Activated T-helper 1 cell treated with anti-CD3 and anti-CD28 coated beads, Interleukin-12 subunit alpha, Interleukin-12 subunit beta, Interleukin-2, Interleukin-4 antibody, amounts not matched to agents 30 ng/mL and 10 ng/mL and 1 ng/mL, durations not matched to agents 14 hours and 24 hours and 36 hours (primary cell): ENCODE measurements around the gene ASB6. TPM values are rescaled to one million over a fixed set of nuclear protein-coding genes. Genes with fewer than 3 reads are reported as not detected.
"Not testable (repeated sequence)": the region's sequence is repeated elsewhere in the genome, so short reads cannot be mapped to it uniquely, and the experiment has no call there.

Source experiments
- DNase-seq: peaks from one replicate; pipeline ENCODE4 v3.0.0; 2021; ENCODE audit warnings: low spot score
- H3K27ac Mint-ChIP-seq: one replicate; pipeline ENCODE4 v1.8.0; 2021; ENCODE audit warnings: mild to moderate bottlenecking, mixed read lengths
- H3K27me3 Mint-ChIP-seq: one replicate; pipeline ENCODE4 v1.8.0; 2022; ENCODE audit warnings: mild to moderate bottlenecking, moderate library complexity, mixed read lengths; ENCODE audit not compliant: insufficient read depth
- H3K36me3 Mint-ChIP-seq: one replicate; pipeline ENCODE4 v1.8.0; 2021; ENCODE audit warnings: low read depth, mixed read lengths
- H3K4me1 Mint-ChIP-seq: one replicate; pipeline ENCODE4 v1.8.0; 2021; ENCODE audit warnings: low read depth, mixed read lengths
- H3K4me3 Mint-ChIP-seq: one replicate; pipeline ENCODE4 v1.8.0; 2021; ENCODE audit warnings: mild to moderate bottlenecking, moderate library complexity, mixed read lengths
- H3K9me3 Mint-ChIP-seq: one replicate; pipeline ENCODE4 v1.8.0; 2021; ENCODE audit warnings: mixed read lengths
- intact Hi-C: fragments of 100-400 bp; cut with micrococcal nuclease; formaldehyde crosslinking; loops from one replicate; pipeline ENCODE4 v1.15.1; 2024
- total RNA-seq: library from RNA; stranded (reverse); gene quantifications from 2 replicates; pipeline ENCODE4 v1.2.3, GENCODE V29; 2022

ASB6 gene
- total RNA-seq, 1 donor from 2014 or later, result 24.0 TPM

DNA sequence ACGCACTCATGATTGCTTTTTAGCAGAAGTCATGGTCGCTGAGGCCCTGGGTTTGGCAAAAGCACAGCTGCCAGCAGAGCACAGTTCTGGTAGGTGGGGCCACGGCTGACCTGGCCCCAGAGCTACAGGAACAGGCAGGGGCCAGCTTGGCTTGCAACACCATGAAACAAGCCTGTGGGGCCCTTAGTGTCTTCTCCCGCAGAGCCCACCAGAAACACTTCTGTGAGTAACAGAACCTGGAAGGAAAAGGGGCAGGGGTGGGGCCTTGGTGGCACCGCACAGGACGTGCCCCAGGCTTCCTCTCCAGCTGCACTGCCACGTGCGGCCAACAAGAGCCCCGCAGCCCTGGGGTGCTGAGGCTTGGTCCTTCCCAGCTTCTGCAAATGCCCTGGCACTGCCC, 4.8 kb downstream of the ASB6 start:
- Mint-ChIP-seq H3K27ac (no peak overlapping the region), H3K4me3 (no peak overlapping the region), H3K36me3 (peaks cover 17% of the 10 kb centered on the region), H3K9me3 (no peaks in the 10 kb centered on the region), H3K4me1 (peaks cover 10% of the 10 kb centered on the region), H3K27me3 (no peaks in the 10 kb centered on the region)
- intact Hi-C loops, result no loop called here
- no peak for DNase-seq

DNA sequence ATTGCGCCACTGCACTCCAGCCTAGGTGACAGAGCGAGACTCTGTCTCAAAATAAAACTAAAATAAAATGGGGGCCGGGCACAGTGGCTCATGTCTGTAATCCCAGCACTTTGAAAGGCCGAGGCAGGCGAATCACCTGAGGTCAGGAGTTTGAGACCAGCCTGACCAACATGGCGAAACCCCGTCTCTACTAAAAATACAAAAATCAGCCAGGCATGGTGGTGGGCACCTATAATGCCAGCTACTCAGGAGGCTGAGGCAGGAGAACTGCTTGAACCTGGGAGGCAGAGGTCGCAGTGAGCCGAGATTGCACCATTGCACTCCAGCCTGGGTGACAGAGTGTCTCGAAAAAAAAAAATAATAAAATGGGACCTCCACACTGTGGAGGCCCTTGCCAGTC, 5.6 kb downstream of the ASB6 start:
- intact Hi-C loops, H3K27me3 Mint-ChIP-seq, DNase-seq, H3K4me3 Mint-ChIP-seq, H3K27ac Mint-ChIP-seq, H3K4me1 Mint-ChIP-seq, H3K9me3 Mint-ChIP-seq: not testable (repeated sequence)
- H3K36me3 Mint-ChIP-seq, result peaks cover 17% of the 10 kb centered on the region

DNA sequence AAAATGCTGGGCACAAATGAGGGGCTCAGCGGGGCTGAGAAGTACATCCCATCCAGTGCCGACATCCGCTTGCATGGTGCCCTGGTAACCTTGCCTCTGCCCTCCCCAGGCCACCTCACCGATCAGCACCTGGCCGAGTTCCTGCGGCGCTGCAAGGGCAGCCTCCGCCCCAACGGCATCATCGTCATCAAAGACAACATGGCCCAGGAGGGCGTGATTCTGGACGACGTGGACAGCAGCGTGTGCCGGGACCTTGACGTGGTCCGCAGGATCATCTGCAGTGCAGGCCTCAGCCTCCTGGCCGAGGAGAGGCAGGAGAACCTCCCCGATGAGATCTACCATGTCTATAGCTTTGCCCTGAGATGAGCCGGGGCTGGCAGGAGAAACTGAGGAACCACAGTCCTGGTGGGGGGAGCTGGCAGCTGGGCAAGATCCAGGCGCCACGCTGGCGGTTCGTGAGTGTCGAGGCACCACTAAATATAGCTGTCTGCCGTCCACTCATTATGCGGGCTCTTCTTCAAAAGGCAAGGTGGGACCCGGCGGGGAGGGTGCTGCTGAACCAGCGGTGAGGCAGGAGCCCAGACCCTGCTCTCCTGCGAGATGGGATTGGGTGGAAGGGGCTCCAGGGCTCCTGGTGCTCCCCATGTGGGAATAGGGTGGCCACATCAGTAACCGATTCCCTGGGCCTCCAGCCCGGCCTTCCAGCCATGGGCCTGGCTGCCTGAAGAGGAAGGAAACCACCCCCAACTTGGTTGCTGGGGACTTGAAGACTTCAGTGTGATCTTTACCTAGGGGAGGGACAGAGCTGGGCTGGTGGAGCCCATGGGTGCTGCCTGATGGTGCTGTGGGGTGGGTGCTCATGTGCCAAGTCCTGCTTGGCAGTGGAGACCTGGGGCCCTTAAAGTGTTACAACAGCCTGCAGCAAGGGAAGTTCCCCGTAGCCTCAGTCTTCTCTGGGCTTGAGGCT, 6.6 kb downstream of the ASB6 start:
- H3K27ac Mint-ChIP-seq, result no peak overlapping the region
- H3K27me3 Mint-ChIP-seq, result no peaks in the 10 kb centered on the region
- DNase-seq, result no peak
- H3K36me3 Mint-ChIP-seq, result peaks cover 18% of the 10 kb centered on the region
- H3K9me3 Mint-ChIP-seq, result no peaks in the 10 kb centered on the region
- H3K4me3 Mint-ChIP-seq, result no peak overlapping the region
- H3K4me1 Mint-ChIP-seq, result no peaks in the 10 kb centered on the region
- intact Hi-C loops, result no loop called here

DNA sequence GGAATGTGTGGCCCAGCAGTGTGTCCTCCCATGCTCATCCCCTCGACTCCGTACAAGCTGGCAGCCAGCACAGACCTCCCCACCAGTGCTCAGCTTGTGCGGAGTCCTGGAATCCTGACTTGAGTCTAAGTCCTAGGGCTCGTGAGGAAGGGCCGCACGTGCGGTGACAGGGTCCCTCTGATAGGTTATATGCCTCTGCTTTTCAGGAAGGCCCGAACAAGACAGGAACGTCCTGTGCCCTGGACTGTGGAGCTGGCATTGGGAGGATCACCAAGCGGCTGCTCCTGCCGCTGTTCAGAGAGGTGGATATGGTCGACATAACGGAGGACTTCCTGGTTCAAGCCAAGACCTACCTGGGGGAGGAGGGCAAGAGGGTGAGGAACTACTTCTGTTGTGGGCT, 8.1 kb downstream of the ASB6 start:
- no peaks in the 10 kb centered on the region for H3K9me3 Mint-ChIP-seq
- H3K27ac Mint-ChIP-seq, result no peak overlapping the region
- peaks cover 21% of the 10 kb centered on the region for H3K36me3 Mint-ChIP-seq
- no peaks in the 10 kb centered on the region for H3K27me3 Mint-ChIP-seq
- DNase-seq, result no peak
- intact Hi-C loops, result no loop called here
- no peak overlapping the region for H3K4me3 Mint-ChIP-seq
- peaks cover 4% of the 10 kb centered on the region for H3K4me1 Mint-ChIP-seq

DNA sequence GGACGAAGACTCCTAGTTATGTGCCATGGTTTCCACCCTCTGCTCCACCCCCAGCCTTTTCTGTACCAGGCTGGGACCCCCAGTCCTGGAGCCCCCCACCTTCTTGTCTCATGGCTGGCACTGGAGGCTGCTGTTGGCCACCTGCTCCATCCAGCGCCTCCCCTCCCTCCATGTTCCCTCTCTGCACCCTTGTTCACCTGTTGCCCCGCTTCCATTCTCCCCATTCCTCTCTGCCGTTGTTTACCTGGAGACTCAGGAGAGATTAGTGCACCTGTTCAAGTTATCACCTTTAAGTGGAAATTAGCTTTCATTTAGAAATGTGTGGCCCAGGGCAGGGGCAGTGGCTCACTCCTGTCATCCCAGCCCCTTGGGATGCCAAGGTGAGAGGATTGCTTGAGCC, 8.7 kb downstream of the ASB6 start:
- peaks cover 19% of the 10 kb centered on the region for H3K36me3 Mint-ChIP-seq
- H3K27me3 Mint-ChIP-seq, result no peaks in the 10 kb centered on the region
- H3K4me3 Mint-ChIP-seq, result no peak overlapping the region
- DNase-seq, result no peak
- no peaks in the 10 kb centered on the region for H3K9me3 Mint-ChIP-seq
- intact Hi-C loops, result no loop called here
- H3K4me1 Mint-ChIP-seq, result peaks cover 10% of the 10 kb centered on the region
- no peak overlapping the region for H3K27ac Mint-ChIP-seq

DNA sequence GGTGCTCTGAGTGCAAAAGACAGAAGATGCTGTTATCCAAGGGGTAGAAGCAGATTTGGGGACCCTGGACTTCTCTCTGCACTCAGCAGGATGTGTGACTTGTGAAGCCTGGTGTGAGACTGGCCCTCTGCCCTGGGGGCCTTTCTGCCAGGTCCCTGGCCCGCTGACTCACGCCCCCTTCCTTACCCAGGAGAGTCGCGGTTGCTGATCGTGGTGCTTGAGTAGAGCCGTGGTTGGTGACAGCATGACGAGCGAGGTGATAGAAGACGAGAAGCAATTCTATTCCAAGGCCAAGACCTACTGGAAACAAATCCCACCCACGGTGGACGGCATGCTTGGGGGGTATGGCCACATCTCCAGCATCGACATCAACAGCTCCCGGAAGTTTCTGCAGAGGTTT, 9.5 kb downstream of the ASB6 start:
- no peak overlapping the region for H3K4me3 Mint-ChIP-seq
- intact Hi-C loops, result no loop called here
- no peaks in the 10 kb centered on the region for H3K27me3 Mint-ChIP-seq

DNA sequence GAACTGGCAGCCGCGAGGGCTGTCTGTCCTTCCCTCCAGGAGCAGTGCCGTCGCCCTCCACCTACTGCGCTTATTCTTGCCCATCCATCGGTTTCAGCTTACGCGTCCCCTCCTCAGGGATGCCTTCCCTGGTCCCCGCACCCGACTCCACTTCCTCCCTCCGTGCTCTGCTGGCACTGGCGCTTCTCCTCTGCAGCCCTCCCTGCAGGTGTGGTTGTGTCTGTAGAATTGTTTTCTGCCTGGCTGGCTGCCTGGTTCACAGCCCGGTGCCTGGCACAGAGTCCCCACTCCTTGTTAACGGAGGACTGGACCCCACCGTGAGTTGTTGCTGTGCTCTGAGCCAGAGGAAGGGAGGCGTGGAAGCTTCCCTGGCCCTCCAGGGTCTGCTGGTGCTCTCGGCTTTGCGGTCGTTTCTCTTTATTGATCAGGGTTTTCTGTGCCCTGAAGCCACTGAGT, 10.2 kb downstream of the ASB6 start:
- intact Hi-C loops, result no loop called here
- no peak overlapping the region for H3K27ac Mint-ChIP-seq
- no peaks in the 10 kb centered on the region for H3K27me3 Mint-ChIP-seq
- H3K4me1 Mint-ChIP-seq, result peaks cover 23% of the 10 kb centered on the region
- H3K36me3 Mint-ChIP-seq, result peaks cover 24% of the 10 kb centered on the region
- DNase-seq, result no peak
- no peak overlapping the region for H3K4me3 Mint-ChIP-seq
- no peaks in the 10 kb centered on the region for H3K9me3 Mint-ChIP-seq

More for the DNA sequence above, 9.5 kb downstream of the ASB6 start:
- no peak for DNase-seq
- peaks cover 21% of the 10 kb centered on the region for H3K36me3 Mint-ChIP-seq
- peaks cover 16% of the 10 kb centered on the region for H3K4me1 Mint-ChIP-seq
- no peak overlapping the region for H3K27ac Mint-ChIP-seq
- H3K9me3 Mint-ChIP-seq, result no peaks in the 10 kb centered on the region

DNA sequence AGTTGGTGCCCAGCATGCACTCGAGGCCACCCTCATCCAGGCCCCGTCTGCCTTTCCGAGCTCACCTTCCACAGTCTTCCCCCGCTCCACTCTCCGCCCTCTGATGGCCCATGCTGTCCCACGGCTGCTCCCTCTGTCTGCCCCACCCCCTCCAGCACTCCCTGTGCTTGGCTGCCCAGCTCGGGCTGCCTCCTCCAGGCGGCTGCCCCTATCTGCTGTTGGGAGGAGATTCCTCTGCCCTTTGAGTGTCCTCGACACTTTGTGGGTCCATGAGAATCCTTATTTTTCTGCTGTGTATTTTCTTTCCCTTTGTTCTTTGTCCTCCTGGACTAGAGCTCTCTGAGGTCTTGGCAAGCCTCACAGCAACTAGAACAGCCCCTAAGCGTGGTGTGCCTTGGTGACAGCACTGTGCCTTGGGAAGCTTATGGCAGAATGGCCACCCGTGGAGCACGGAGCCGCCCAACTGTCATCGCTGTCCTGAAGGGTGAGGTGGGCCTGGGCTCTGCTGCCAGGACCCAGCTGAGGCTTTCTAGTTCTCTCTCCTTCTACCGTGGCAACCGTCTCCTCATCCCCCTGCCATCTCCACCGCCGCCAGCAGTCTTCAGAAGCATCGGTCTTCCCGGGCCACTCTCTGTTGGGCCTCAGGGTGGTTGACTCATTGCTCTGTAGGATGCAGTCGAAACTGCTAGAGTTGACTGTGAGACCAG, 10.8 kb downstream of the ASB6 start:
- Mint-ChIP-seq H3K4me3 (no peak overlapping the region), H3K27ac (no peak overlapping the region), H3K4me1 (peaks cover 25% of the 10 kb centered on the region), H3K36me3 (peaks cover 24% of the 10 kb centered on the region), H3K9me3 (no peaks in the 10 kb centered on the region), H3K27me3 (no peaks in the 10 kb centered on the region)
- intact Hi-C loops, result no loop called here
- DNase-seq, result no peak

DNA sequence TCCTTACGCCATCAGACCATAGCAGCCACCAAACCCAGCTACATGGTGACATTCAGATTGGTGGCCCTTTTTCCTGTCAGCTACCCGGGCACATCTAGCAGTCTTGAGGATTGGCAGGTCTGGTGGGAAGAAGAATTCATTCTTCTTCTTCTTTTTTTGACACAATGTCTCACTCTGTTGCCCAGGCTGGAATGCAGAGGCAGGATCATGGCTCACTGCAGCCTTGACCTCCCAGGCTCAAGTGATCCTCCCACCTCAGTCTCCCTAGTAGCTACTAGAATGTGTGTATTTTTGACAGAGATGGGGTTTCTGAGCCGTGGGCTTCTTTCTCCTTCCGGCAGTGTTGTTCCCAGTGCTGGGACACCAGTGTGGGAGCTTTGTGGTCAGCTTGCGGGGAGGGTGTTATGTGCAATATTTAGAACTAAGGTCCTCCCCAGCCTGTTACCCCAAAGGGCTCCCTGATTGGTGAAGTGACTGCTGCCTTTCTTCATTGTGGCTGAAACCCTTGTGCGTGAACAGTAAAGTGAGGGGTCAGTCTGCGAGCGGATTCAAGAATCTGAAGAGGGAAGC, 12.6 kb downstream of the ASB6 start:
- no peak for DNase-seq
- H3K36me3 Mint-ChIP-seq, result peaks cover 16% of the 10 kb centered on the region
- H3K4me3 Mint-ChIP-seq, result peak overlapping the region; percentile 26
- no peaks in the 10 kb centered on the region for H3K9me3 Mint-ChIP-seq
- intact Hi-C loops, result loop anchor here (5.0 kb wide), 1 partner anchor 153 kb away; no protein-coding TSS in a partner anchor
- H3K27ac Mint-ChIP-seq, result no peak overlapping the region
- peaks cover 36% of the 10 kb centered on the region for H3K4me1 Mint-ChIP-seq
- no peaks in the 10 kb centered on the region for H3K27me3 Mint-ChIP-seq

DNA sequence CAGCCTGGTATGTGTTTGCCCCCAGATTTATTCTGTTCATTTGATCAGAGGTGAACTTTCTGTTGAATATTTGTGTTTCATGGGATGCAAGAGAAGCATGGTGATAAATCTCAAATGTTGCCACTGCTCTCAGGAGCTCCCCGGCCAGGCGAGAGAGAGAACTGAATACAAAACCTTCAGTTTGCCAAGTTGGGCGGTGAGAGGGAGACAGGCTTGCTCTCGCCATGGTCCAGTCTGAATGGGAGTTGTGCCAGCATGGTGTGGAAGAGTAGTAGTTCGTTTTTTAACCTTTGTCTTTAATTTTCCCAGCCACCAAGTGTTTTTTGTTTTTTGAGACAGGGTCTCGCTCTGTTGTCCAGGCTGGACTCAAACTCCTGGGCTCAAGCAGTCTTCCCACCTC, 13.2 kb downstream of the ASB6 start:
- intact Hi-C loops, result loop anchor here (5.0 kb wide), 1 partner anchor 154 kb away; no protein-coding TSS in a partner anchor
- H3K27ac Mint-ChIP-seq, result no peak overlapping the region
- H3K36me3 Mint-ChIP-seq, result peaks cover 16% of the 10 kb centered on the region

DNA sequence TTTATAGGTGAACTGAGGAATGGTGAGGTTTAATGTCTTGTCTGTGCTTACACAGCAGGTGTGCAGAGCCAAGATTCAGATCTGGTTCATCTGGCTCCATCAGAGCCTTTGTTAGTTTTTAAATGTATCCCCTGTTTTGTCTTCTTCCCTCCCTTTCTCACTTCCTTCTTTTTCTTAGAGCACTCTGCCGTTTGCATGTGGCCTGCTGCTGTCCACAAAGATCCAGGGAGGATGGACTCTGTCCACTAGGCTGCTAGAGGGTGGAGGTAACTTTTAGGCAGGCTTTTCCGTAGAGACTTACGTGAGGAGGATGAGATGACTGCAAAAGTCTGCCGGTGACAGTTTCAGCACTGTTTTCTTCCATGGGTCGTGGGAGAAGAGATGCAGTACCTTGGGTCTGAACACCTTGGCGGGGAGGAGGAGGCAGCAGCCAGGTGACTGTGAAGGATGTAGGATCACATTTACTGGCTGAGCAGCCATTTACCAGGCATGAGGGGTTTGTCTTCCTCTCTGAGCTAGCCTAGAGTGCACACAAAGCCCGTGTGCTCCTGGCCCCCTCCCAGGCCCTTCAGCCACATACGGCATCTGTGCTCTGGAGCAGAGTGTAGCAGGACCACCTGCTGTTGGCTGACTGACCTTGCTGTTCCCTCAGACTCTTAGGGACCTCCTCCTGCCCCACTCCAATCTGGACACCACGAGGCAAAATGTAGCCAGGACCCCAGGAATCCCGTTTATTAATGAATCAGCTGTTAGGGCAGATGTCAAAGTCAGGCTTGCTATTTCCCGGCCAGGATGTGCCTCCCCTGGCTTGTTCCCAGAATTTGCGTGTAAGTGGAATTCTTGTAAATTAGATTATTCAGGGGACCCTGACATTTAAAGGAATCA, 14.2 kb downstream of the ASB6 start:
- H3K27ac Mint-ChIP-seq, result peak overlapping the region; percentile 42
- peak overlapping the region; percentile 86 for H3K4me3 Mint-ChIP-seq
- no peak for DNase-seq
- intact Hi-C loops, result loop anchor here (5.0 kb wide), 1 partner anchor 155 kb away; no protein-coding TSS in a partner anchor
- H3K36me3 Mint-ChIP-seq, result peaks cover 14% of the 10 kb centered on the region
- H3K27me3 Mint-ChIP-seq, result peaks cover 2% of the 10 kb centered on the region
- H3K9me3 Mint-ChIP-seq, result no peaks in the 10 kb centered on the region
- peaks cover 41% of the 10 kb centered on the region for H3K4me1 Mint-ChIP-seq

More for the DNA sequence above, 13.2 kb downstream of the ASB6 start:
- no peak for DNase-seq
- H3K4me1 Mint-ChIP-seq, result peaks cover 41% of the 10 kb centered on the region
- no peaks in the 10 kb centered on the region for H3K27me3 Mint-ChIP-seq
- H3K4me3 Mint-ChIP-seq, result peak overlapping the region; percentile 26
- H3K9me3 Mint-ChIP-seq, result no peaks in the 10 kb centered on the region
